Heart left ventricle (tissue), 13 donors: ENCODE data around the gene VAPB.

Source experiments
- CTCF ChIP-seq, 12 donors: fragments of 200-600 bp; sonication (generic) in 4 of 12; IDR thresholded peaks; one replicate each; pipeline versions ENCODE4 v1.5.0 to v1.8.0; 2018 to 2022; ENCODE audit warnings: antibody characterized with exemption in 12 of 12, mild to moderate bottlenecking in 5 of 12
- POLR2A ChIP-seq, 2 donors: fragments of 450-650 bp; IDR thresholded peaks; one replicate each; pipeline ENCODE4 v1.6.1; 2017; ENCODE audit warnings: antibody characterized with exemption in 2 of 2, mild to moderate bottlenecking in 2 of 2, moderate library complexity in 2 of 2
- donor health status: ischemic (EF 13 %, LVEDD 7.1; RV severe dilation, severe dysfunction).
- donor health status: DM: no; HTN: yes; CAD: no.
- donor health status: DM: no; HTN: no; CAD: no.
- donor health status: ischemic (EF 25% LVEDD 6.9; RV normal size, moderate dysfunction).
- donor health status: ischemic (EF 25% LVEDD 5.7; RV mildly dilated, moderate dysfunction).
- donor health status: ischemic (EF 35%, LVEDD 5.7; RV mildly dilated, moderate dysfunction).
- donor health status: nonischemic (EF 11% LVEDD 7.7; RV severe dilation, severe dysfunction).
- donor health status: DM: yes; HTN: yes; CAD: no.
- donor health status: PGD.
- donor health status: ischemic (EF 29% LVEDD 5.4; RV normal size, mild dysfunction).
- donor health status: nonischemic (EF 23%, LVEDD 6.1; RV moderate dilation, normal function).

- TF ChIP-seq CTCF (IDR thresholded peaks at IDR 0.05) (no peak), POLR2A (IDR thresholded peaks at IDR 0.05) (no peak)
These were observed 78.8 kb downstream of the VAPB start for GRCh38 chr20:58467572-58468527.
